ENCODE results near the gene FARP1. TPM values are rescaled to one million over a fixed set of nuclear protein-coding genes. Genes with fewer than 3 reads are reported as not detected.
A peak's percentile ranks its signal among the peaks of the same experiment; 100 is the strongest.

Gene FARP1
- total RNA-seq, 2 donors from 2014 or later, result 89.5 to 93.6 TPM

GRCh38 chr13:98233127-98233526 lies 90.2 kb downstream of the FARP1 start:
- ATAC-seq (no peak), DNase-seq (no peak)
- Histone ChIP-seq H3K4me3 (no peak overlapping the region), H3K36me3 (replicated peaks in 1 of 2; ENCODE audit: insufficient read depth in 1 of 2, low read depth in 2 of 2) (no peaks in the 10 kb centered on the region), H3K27me3 (no peaks in the 10 kb centered on the region), H3K27ac (no peak overlapping the region), H3K4me1 (peaks cover 30% of the 10 kb centered on the region), H3K9me3 (no peaks in the 10 kb centered on the region)
- 30 to 41% methylated on average over 2 of the region's 2 CpGs for WGBS, 2 donors
- TF ChIP-seq POLR2A (IDR thresholded peaks at IDR 0.05), result no peak
- TF ChIP-seq CTCF (IDR thresholded peaks at IDR 0.05), result no peak
- intact Hi-C loops (cut with DNase I), result no loop called here

- no peak for ATAC-seq
- Histone ChIP-seq H3K27ac (peak overlapping the region in 3 of 4 donors; percentile 3 to 24 (median 14)), H3K4me1 (peaks cover 27% of the 10 kb centered on the region), H3K4me3 (no peak overlapping the region), H3K36me3 (replicated peaks in 1 of 2; ENCODE audit: insufficient read depth in 1 of 2, low read depth in 2 of 2) (no peaks in the 10 kb centered on the region), H3K27me3 (no peaks in the 10 kb centered on the region), H3K9me3 (no peaks in the 10 kb centered on the region)
- intact Hi-C loops (cut with DNase I), result no loop called here
- TF ChIP-seq POLR2A (IDR thresholded peaks at IDR 0.05) (no peak), CTCF (IDR thresholded peaks at IDR 0.05) (no peak)
- WGBS, 2 donors, result 15 to 37% methylated on average over 1 of the region's 1 CpG
- no peak for DNase-seq
Observed at GRCh38 chr13:98234348-98234747, 91.5 kb downstream of the FARP1 start.

GRCh38 chr13:98236197-98236596 lies 93.3 kb downstream of the FARP1 start:
- no peak overlapping the region for H3K4me3 ChIP-seq
- no peaks in the 10 kb centered on the region for H3K36me3 ChIP-seq (replicated peaks in 1 of 2; ENCODE audit: insufficient read depth in 1 of 2, low read depth in 2 of 2)
- H3K9me3 ChIP-seq, result no peaks in the 10 kb centered on the region
- 82 to 85% methylated on average over 6 of the region's 6 CpGs for WGBS, 2 donors
- H3K27ac ChIP-seq, result no peak overlapping the region
- intact Hi-C loops (cut with DNase I), result no loop called here
- H3K27me3 ChIP-seq, result no peaks in the 10 kb centered on the region
- peaks cover 27% of the 10 kb centered on the region for H3K4me1 ChIP-seq
- no peak for ATAC-seq
- TF ChIP-seq POLR2A (IDR thresholded peaks at IDR 0.05) (no peak), CTCF (IDR thresholded peaks at IDR 0.05) (no peak)
- no peak for DNase-seq

GRCh38 chr13:98237331-98237730 lies 94.4 kb downstream of the FARP1 start:
- 90 to 93% methylated on average over 8 of the region's 8 CpGs for WGBS, 2 donors
- ATAC-seq (no peak), DNase-seq (no peak)
- TF ChIP-seq POLR2A (IDR thresholded peaks at IDR 0.05) (no peak), CTCF (IDR thresholded peaks at IDR 0.05) (no peak)
- Histone ChIP-seq H3K27me3 (no peaks in the 10 kb centered on the region), H3K4me1 (peaks cover 27% of the 10 kb centered on the region), H3K4me3 (no peak overlapping the region), H3K36me3 (replicated peaks in 1 of 2; ENCODE audit: insufficient read depth in 1 of 2, low read depth in 2 of 2) (no peaks in the 10 kb centered on the region), H3K27ac (no peak overlapping the region), H3K9me3 (no peaks in the 10 kb centered on the region)
- intact Hi-C loops (cut with DNase I), result no loop called here

Data from body of pancreas (tissue), 4 donors.